SK-N-SH (cell line): ENCODE measurements around the gene TMEM212.

Experiments used
- CHD2 ChIP-seq: fragments of 150-350 bp; IDR thresholded peaks from 2 replicates; pipeline ENCODE4 v1.6.1; 2018; ENCODE audit warnings: low read length; ENCODE audit not compliant: partially characterized antibody
- CTCF ChIP-seq: fragments of 200-600 bp; sonication (generic); IDR thresholded peaks from 2 replicates; pipeline ENCODE4 v1.6.1; 2017; ENCODE audit warnings: antibody characterized with exemption, mild to moderate bottlenecking, moderate library complexity

GRCh38 chr3:171854649-171855305 lies 11.6 kb downstream of the TMEM212 start:
- TF ChIP-seq CHD2: no peak
- TF ChIP-seq CTCF: no peak
